SK-N-MC (cell line): ENCODE results near the gene EGFL8.

Experiments used
- DNase-seq: peaks from one replicate; pipeline ENCODE4 v3.0.0-alpha.2; 2011; ENCODE audit warnings: low read depth, low spot score
- H3K27ac ChIP-seq: fragments of 200-600 bp; sonication (generic); 2 replicates; pipeline ENCODE4 v1.5.1; 2016; ENCODE audit warnings: mixed run types
- H3K36me3 ChIP-seq: fragments of 200-600 bp; sonication (generic); 2 replicates; pipeline ENCODE4 v1.6.1; 2017; ENCODE audit warnings: antibody characterized with exemption, low read length, mixed read lengths; ENCODE audit not compliant: insufficient read depth
- H3K4me3 ChIP-seq: fragments of 200-600 bp; sonication (generic); 2 replicates; pipeline ENCODE4 v1.5.1; 2016
- H3K9ac ChIP-seq: fragments of 200-600 bp; sonication (generic); 2 replicates; pipeline ENCODE4 v1.8.0; 2017; ENCODE audit warnings: mixed run types, mixed read lengths; ENCODE audit not compliant: insufficient read length
- H3K9me3 ChIP-seq: fragments of 200-600 bp; sonication (generic); 2 replicates; pipeline ENCODE4 v1.6.1; 2017; ENCODE audit warnings: low read depth, mild to moderate bottlenecking, antibody characterized with exemption, low read length, moderate library complexity, mixed read lengths
- EZH2 ChIP-seq: fragments of 200-600 bp; sonication (generic); IDR thresholded peaks from one replicate; pipeline ENCODE4 v1.6.1; 2017; ENCODE audit warnings: antibody characterized with exemption
- FOXP2 ChIP-seq: optimal IDR thresholded peaks from 2 replicates; pipeline ENCODE3; 2011; ENCODE audit warnings: mild to moderate bottlenecking, moderate library complexity; ENCODE audit not compliant: insufficient read depth; ENCODE audit errors: extremely low read length, control extremely low read depth
- POLR2AphosphoS5 ChIP-seq: IDR thresholded peaks from 2 replicates; pipeline ENCODE4 v1.6.1; 2012; ENCODE audit warnings: mild to moderate bottlenecking, low read depth, low read length, borderline replicate concordance

EGFL8 gene

DNA sequence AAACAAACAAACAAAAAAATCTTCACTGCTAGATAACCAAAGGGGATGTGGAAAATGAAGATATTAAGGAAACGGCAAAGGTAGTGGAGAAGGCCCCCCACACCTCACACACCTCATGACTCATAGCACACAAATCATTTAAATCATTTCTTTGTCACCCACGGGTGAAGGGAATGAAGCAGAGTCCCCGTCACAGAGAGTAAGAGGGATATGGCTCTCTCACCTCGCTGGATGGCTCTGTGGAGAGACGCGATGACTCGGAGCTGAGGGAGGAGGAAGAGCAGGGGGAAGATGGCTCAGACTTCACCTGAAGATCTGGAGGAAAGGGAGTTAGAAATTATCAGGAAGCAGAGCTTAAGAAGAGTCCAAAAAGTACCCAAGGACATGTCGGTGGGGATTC lies 37.5 kb upstream of the EGFL8 start:
- no peak for DNase-seq
- H3K36me3 ChIP-seq = peaks cover 34% of the 10 kb centered on the region
- peak overlapping the region; percentile 91 for H3K9ac ChIP-seq
- TF ChIP-seq FOXP2 (no peak), POLR2AphosphoS5 (no peak), EZH2 (no peak)
- peak overlapping the region; percentile 99 for H3K4me3 ChIP-seq
- no peak overlapping the region for H3K27ac ChIP-seq
- H3K9me3 ChIP-seq = no peaks in the 10 kb centered on the region

DNA sequence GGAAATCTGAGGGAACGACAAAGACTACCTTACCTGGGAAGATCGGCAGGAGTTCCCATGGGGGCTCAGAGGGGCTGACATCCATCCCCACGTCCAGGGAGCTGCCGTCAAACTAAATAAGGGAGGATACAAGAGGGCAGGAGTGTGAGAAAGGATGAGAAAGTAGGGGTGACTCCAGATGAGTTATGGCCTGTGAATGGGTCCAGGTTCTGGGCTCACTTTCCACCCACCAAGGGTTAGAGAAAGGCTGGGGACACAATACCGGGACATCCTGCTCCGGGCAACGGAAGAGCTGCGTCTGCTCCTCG lies 37.0 kb upstream of the EGFL8 start:
- no peak overlapping the region for H3K27ac ChIP-seq
- H3K9ac ChIP-seq = peak overlapping the region; percentile 91
- TF ChIP-seq FOXP2 (no peak), EZH2 (no peak), POLR2AphosphoS5 (no peak)
- H3K9me3 ChIP-seq = no peaks in the 10 kb centered on the region
- peak overlapping the region; percentile 99 for H3K4me3 ChIP-seq
- H3K36me3 ChIP-seq = peaks cover 29% of the 10 kb centered on the region
- no peak for DNase-seq

DNA sequence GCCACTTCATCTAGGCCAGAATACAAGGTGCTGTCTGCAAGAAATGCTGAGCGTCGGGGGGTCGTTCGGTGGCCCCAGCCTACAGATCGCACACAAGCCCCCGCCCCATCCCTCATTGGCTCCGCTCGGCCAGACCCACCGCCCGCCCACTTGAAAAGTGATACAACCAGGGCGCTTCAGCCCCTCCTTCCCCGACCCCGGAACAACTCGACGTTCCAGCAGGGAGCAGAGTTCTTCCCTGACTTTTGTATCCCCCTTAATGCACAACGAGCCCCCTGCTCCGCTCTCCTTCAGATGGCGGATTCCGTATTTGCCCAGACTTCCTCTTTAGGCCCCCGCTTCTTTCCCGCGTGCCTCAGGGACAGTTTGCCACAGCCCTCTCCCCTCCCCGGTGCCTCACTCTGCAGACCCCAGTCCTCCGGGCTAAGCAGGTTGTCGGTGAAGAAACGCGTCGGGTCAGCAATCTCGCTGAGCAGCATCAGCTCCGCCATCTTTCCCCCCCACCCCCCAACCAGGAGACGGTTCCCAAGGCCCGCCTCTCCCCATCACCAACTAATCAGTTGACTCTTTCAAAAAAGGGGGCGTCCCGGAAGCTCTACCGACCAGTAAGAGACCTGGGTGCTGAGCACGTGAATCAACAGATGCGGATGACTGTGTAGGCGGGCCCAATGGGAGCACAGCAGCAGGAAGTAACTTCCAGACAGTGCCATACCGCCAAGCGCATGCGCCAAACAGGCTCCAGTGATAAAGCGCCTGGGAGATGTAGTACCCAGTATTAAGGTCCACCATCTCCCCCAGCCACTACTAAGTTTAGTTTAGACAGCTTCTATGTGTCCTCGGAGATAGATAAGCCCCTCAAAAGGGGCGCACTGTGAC lies 36.4 kb upstream of the EGFL8 start, which contains the start of gene ATF6B:
Gene ATF6B, minus strand, starts transcription at position 530 of the 876 bp plus-strand sequence. Its CDS starts 39 bp downstream, at position 491.
- Histone ChIP-seq H3K4me3 (peak within 1 kb of the TSS; percentile 99), H3K9ac (peak within 1 kb of the TSS; percentile 91), H3K9me3 (no peaks in the 10 kb centered on the region), H3K27ac (peak within 1 kb of the TSS; percentile 81), H3K36me3 (peaks cover 25% of the 10 kb centered on the region)
- peak; percentile 99 for DNase-seq
- TF ChIP-seq POLR2AphosphoS5 (peak; percentile 66; the same call in 1 of the 2 replicates), EZH2 (no peak)

DNA sequence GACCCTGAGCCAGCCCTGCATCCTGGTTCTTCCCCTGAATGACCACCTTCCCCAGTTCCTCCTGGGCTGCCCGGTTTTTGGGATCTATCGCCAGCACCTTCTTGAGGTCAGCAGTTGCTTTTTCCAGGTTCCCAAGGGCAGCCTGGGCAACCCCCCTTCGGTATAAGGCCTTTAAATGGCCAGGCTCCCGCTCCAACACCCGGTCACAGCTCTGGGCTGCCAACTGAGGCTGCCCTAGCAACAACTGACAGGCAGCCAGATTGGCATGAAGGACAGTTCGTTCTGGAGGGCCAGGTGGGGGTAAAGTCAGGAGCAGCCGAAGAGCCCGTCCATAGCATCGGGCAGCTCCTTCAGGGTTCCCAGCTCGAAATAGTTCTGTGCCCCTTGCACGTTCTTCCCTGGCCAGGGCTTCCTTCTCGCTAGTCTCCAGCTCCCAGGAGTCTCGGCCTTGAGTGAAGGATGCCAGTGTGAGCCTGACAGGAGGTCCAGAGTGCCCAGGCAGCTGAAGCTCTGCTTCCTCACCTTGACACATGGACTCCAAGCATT lies 35.6 kb upstream of the EGFL8 start:
- no peak for TF ChIP-seq POLR2AphosphoS5
- TF ChIP-seq EZH2 = no peak
- TF ChIP-seq FOXP2 = no peak
- peak overlapping the region; percentile 86 for H3K9ac ChIP-seq
- H3K9me3 ChIP-seq = no peaks in the 10 kb centered on the region
- peak overlapping the region; percentile 99 for H3K4me3 ChIP-seq
- DNase-seq = no peak
- H3K27ac ChIP-seq = peak overlapping the region; percentile 51; the same call in 1 of the 2 replicates
- H3K36me3 ChIP-seq = peaks cover 17% of the 10 kb centered on the region

DNA sequence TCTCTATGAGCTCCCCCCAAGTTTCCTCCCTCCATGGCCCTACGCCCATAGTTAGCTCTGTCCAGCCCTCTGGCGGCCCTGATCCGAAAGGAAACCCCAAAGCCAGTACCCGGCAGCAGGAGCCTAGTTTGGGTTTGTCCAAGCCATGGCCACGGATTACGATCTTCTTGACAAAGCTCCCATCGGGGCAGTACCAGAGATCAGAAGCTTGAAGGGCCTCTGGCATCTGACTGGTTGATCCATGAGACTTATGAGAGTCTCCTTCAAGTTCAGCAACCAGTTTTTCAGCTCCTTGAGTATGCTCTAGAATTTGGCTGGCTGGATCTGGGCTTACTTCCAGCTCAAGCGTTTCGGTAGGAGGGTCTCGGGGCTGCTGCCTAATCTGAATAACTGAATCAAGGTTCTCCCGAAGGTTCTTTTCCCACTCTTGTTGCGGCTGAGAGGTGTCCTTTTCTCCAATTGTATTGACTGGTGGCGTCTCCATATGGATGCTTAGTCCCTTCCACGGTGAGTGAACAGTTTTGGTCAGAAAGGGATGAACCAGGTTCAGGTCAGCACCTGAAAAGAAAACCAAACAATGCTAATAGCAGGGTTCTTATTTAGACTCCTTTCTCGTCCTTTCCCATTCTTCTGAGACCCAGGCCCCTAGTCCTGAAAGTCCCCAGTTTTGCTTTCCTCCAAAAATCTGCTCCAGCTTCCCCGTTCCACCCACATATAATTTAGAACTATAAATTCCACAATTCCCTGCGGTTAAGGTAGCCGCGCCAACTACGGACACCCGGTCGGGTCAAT lies 34.9 kb upstream of the EGFL8 start:
- Histone ChIP-seq H3K27ac (no peak overlapping the region), H3K4me3 (peak overlapping the region; percentile 99), H3K9ac (peak overlapping the region; percentile 86), H3K36me3 (peaks cover 12% of the 10 kb centered on the region), H3K9me3 (no peaks in the 10 kb centered on the region)
- DNase-seq = no peak
- TF ChIP-seq POLR2AphosphoS5 = no peak
- no peak for TF ChIP-seq EZH2
- no peak for TF ChIP-seq FOXP2

DNA sequence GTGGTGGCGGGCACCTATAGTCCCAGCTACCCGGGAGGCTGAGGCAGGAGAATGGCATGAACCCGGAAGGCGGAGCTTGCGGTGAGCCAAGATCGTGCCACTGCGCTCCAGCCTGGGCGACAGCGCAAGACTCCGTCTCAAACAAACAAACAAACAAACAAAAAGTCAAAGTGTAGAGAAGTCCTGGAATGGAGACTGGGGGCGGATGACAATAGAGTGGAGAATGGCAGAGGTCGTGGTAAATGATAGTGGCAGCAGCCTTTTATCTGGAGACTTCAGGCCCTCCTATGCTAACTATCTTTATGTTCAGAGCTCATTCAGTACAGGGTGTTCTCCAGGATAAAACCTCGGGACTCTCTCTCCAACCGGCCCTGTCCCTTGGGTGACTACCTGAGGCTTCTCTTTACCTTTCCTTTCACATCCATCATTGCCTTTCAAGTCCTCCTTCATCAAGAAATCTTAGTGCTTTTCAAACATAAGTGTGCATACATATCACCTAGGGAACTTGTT lies 32.9 kb upstream of the EGFL8 start:
- Histone ChIP-seq H3K27ac (no peak overlapping the region), H3K9ac (no peak overlapping the region), H3K4me3 (no peak overlapping the region), H3K9me3 (no peaks in the 10 kb centered on the region), H3K36me3 (peaks cover 1% of the 10 kb centered on the region)
- DNase-seq = no peak
- TF ChIP-seq POLR2AphosphoS5 (no peak), FOXP2 (no peak), EZH2 (no peak)

DNA sequence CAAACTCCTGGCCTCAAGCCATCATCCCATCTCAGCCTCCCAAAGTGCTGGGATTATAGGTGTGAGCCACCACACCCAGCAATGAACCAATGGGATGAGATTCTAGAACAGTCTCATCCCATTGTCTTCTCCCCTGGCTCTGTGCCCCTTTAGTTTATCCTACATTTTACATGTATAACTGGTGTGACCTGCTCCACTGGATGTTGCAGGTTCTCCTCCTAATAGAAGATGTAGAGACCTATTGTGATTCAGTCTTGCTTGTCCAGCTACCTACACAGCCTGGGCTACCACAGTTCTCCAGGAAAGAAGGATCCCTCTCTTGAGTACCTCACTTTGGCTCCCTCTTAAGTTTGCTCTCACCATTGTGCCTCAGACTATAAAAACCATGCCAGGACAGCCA lies 32.3 kb upstream of the EGFL8 start:
- no peaks in the 10 kb centered on the region for H3K36me3 ChIP-seq
- no peak overlapping the region for H3K4me3 ChIP-seq
- no peaks in the 10 kb centered on the region for H3K9me3 ChIP-seq
- TF ChIP-seq EZH2 (no peak), FOXP2 (no peak), POLR2AphosphoS5 (no peak)
- H3K27ac ChIP-seq = no peak overlapping the region
- no peak overlapping the region for H3K9ac ChIP-seq
- DNase-seq = no peak

DNA sequence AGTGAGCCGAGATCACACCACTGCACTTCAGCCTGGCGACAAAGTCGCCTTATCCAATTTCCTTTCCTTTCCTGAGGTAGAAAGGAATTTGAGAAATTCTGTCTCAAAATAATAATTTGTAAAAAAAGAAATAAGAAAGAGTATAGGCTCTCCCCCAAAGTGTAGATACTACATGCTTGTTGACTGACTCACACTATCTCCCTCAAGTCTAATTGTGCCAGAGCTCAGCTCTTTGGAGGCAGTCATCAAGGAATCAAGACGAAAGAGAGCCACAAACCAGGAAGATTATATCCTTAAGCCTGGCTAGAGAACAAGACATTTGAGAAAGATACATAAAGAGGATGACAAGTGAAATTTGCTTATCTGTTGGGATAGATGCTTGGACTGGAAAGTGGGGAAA lies 30.6 kb upstream of the EGFL8 start:
- H3K4me3 ChIP-seq = no peak overlapping the region
- no peak overlapping the region for H3K9ac ChIP-seq
- no peak for DNase-seq
- H3K36me3 ChIP-seq = no peaks in the 10 kb centered on the region
- no peak overlapping the region for H3K27ac ChIP-seq
- H3K9me3 ChIP-seq = no peaks in the 10 kb centered on the region
- no peak for TF ChIP-seq POLR2AphosphoS5
- TF ChIP-seq FOXP2 = no peak
